Stomach (tissue), 4 donors: ENCODE results near the gene SGPL1.

Source experiments
- POLR2A ChIP-seq, 4 donors: fragments of 450-650 bp; IDR thresholded peaks; one replicate each; pipeline ENCODE4 v1.6.1; 2016; ENCODE audit warnings: antibody characterized with exemption in 4 of 4, control low read depth in 2 of 4, mild to moderate bottlenecking in 1 of 4, moderate library complexity in 1 of 4
- POLR2AphosphoS5 ChIP-seq, 3 donors: sonication (generic); formaldehyde crosslinking; IDR thresholded peaks; one replicate each; pipeline ENCODE4 v1.6.1; 2016; ENCODE audit warnings: antibody characterized with exemption in 3 of 3
- TF ChIP-seq, protein P1 (sequence below), 7 experiments: fragments of 450-650 bp in 4 of 7; fragments of 200-600 bp in 3 of 7; sonication (generic) in 3 of 7; IDR thresholded peaks; one replicate each; pipeline ENCODE4 v1.5.1; 2016 to 2019; ENCODE audit warnings: antibody characterized with exemption in 7 of 7, control low read depth in 2 of 7, mild to moderate bottlenecking in 1 of 7

DNA sequence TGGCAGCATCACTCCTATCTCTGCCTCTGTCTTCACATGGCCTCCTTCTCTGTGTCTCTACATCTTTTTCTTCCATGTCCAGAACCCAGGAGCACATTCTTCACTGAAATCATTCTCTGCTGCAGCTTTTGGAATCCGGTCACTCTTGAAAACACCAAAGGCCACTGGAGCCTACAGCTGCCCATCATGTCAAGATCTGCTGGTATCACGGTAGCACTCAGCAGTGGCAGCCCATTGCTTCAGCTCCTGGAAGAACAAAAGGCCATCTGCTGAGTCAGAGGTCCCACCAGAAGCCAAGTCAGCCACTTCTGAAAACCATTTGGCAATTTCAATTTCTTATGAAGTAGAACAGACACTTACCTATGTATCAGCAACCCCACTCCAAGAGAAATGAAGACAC is 78.7 kb downstream of the SGPL1 start:
- TF ChIP-seq POLR2A (IDR thresholded peaks at IDR 0.05) = no peak
- TF ChIP-seq, protein P1, sequence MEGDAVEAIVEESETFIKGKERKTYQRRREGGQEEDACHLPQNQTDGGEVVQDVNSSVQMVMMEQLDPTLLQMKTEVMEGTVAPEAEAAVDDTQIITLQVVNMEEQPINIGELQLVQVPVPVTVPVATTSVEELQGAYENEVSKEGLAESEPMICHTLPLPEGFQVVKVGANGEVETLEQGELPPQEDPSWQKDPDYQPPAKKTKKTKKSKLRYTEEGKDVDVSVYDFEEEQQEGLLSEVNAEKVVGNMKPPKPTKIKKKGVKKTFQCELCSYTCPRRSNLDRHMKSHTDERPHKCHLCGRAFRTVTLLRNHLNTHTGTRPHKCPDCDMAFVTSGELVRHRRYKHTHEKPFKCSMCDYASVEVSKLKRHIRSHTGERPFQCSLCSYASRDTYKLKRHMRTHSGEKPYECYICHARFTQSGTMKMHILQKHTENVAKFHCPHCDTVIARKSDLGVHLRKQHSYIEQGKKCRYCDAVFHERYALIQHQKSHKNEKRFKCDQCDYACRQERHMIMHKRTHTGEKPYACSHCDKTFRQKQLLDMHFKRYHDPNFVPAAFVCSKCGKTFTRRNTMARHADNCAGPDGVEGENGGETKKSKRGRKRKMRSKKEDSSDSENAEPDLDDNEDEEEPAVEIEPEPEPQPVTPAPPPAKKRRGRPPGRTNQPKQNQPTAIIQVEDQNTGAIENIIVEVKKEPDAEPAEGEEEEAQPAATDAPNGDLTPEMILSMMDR (IDR thresholded peaks at IDR 0.05) = no peak
- no peak for TF ChIP-seq POLR2AphosphoS5 (IDR thresholded peaks at IDR 0.05)
